ENCODE results near the gene FAM187B.

FAM187B gene

GRCh38 chr19:35213663-35214632 is 14.6 kb downstream of the FAM187B start:
- Histone ChIP-seq H3K9me3 (ENCODE audit: control insufficient read depth, low read depth, low read length) (no peaks in the 10 kb centered on the region), H3K4me3 (ENCODE audit: low read length) (no peak overlapping the region), H3K9ac (ENCODE audit: low read length) (no peak overlapping the region), H3K27me3 (ENCODE audit: control insufficient read depth, insufficient read depth, low read length) (no peaks in the 10 kb centered on the region), H3K27ac (ENCODE audit: low read length) (no peak overlapping the region), H3K36me3 (ENCODE audit: control insufficient read depth, low read depth, low read length) (no peaks in the 10 kb centered on the region), H3K4me1 (ENCODE audit: control insufficient read depth, low read depth, low read length) (no peaks in the 10 kb centered on the region)

- no peaks in the 10 kb centered on the region for H3K4me1 ChIP-seq (ENCODE audit: control insufficient read depth, low read depth, low read length)
- no peaks in the 10 kb centered on the region for H3K9me3 ChIP-seq (ENCODE audit: control insufficient read depth, low read depth, low read length)
- no peak overlapping the region for H3K9ac ChIP-seq (ENCODE audit: low read length)
- no peaks in the 10 kb centered on the region for H3K36me3 ChIP-seq (ENCODE audit: control insufficient read depth, low read depth, low read length)
- H3K4me3 ChIP-seq (ENCODE audit: low read length): no peak overlapping the region
- no peaks in the 10 kb centered on the region for H3K27me3 ChIP-seq (ENCODE audit: control insufficient read depth, insufficient read depth, low read length)
- no peak overlapping the region for H3K27ac ChIP-seq (ENCODE audit: low read length)
Measured at GRCh38 chr19:35212241-35212640, 16.3 kb downstream of the FAM187B start.

GRCh38 chr19:35211545-35212230 is 16.9 kb downstream of the FAM187B start:
- no peaks in the 10 kb centered on the region for H3K9me3 ChIP-seq (ENCODE audit: control insufficient read depth, low read depth, low read length)
- no peak overlapping the region for H3K27ac ChIP-seq (ENCODE audit: low read length)
- no peaks in the 10 kb centered on the region for H3K4me1 ChIP-seq (ENCODE audit: control insufficient read depth, low read depth, low read length)
- H3K27me3 ChIP-seq (ENCODE audit: control insufficient read depth, insufficient read depth, low read length): no peaks in the 10 kb centered on the region
- no peaks in the 10 kb centered on the region for H3K36me3 ChIP-seq (ENCODE audit: control insufficient read depth, low read depth, low read length)
- no peak overlapping the region for H3K9ac ChIP-seq (ENCODE audit: low read length)
- H3K4me3 ChIP-seq (ENCODE audit: low read length): no peak overlapping the region

- Histone ChIP-seq H3K36me3 (ENCODE audit: control insufficient read depth, low read depth, low read length) (no peaks in the 10 kb centered on the region), H3K9ac (ENCODE audit: low read length) (no peak overlapping the region), H3K9me3 (ENCODE audit: control insufficient read depth, low read depth, low read length) (no peaks in the 10 kb centered on the region), H3K27me3 (ENCODE audit: control insufficient read depth, insufficient read depth, low read length) (no peaks in the 10 kb centered on the region), H3K4me1 (ENCODE audit: control insufficient read depth, low read depth, low read length) (peaks cover 12% of the 10 kb centered on the region), H3K27ac (ENCODE audit: low read length) (no peak overlapping the region), H3K4me3 (ENCODE audit: low read length) (no peak overlapping the region)
Measured at GRCh38 chr19:35209646-35210045, 18.9 kb downstream of the FAM187B start.

GRCh38 chr19:35208121-35208520 is 20.4 kb downstream of the FAM187B start:
- H3K4me3 ChIP-seq (ENCODE audit: low read length): no peak overlapping the region
- no peaks in the 10 kb centered on the region for H3K9me3 ChIP-seq (ENCODE audit: control insufficient read depth, low read depth, low read length)
- H3K27ac ChIP-seq (ENCODE audit: low read length): no peak overlapping the region
- H3K36me3 ChIP-seq (ENCODE audit: control insufficient read depth, low read depth, low read length): no peaks in the 10 kb centered on the region
- no peaks in the 10 kb centered on the region for H3K27me3 ChIP-seq (ENCODE audit: control insufficient read depth, insufficient read depth, low read length)
- no peak overlapping the region for H3K9ac ChIP-seq (ENCODE audit: low read length)
- H3K4me1 ChIP-seq (ENCODE audit: control insufficient read depth, low read depth, low read length): peaks cover 24% of the 10 kb centered on the region

- Histone ChIP-seq H3K9ac (ENCODE audit: low read length) (no peak overlapping the region), H3K27ac (ENCODE audit: low read length) (no peak overlapping the region), H3K9me3 (ENCODE audit: control insufficient read depth, low read depth, low read length) (no peaks in the 10 kb centered on the region), H3K4me1 (ENCODE audit: control insufficient read depth, low read depth, low read length) (peaks cover 31% of the 10 kb centered on the region), H3K27me3 (ENCODE audit: control insufficient read depth, insufficient read depth, low read length) (no peaks in the 10 kb centered on the region), H3K36me3 (ENCODE audit: control insufficient read depth, low read depth, low read length) (no peaks in the 10 kb centered on the region), H3K4me3 (ENCODE audit: low read length) (no peak overlapping the region)
Measured at GRCh38 chr19:35207391-35207871, 21.1 kb downstream of the FAM187B start.

GRCh38 chr19:35206855-35207254 is 21.7 kb downstream of the FAM187B start:
- no peaks in the 10 kb centered on the region for H3K9me3 ChIP-seq (ENCODE audit: control insufficient read depth, low read depth, low read length)
- H3K27me3 ChIP-seq (ENCODE audit: control insufficient read depth, insufficient read depth, low read length): no peaks in the 10 kb centered on the region
- no peak overlapping the region for H3K27ac ChIP-seq (ENCODE audit: low read length)
- H3K9ac ChIP-seq (ENCODE audit: low read length): no peak overlapping the region
- no peaks in the 10 kb centered on the region for H3K36me3 ChIP-seq (ENCODE audit: control insufficient read depth, low read depth, low read length)
- H3K4me3 ChIP-seq (ENCODE audit: low read length): no peak overlapping the region
- peaks cover 32% of the 10 kb centered on the region for H3K4me1 ChIP-seq (ENCODE audit: control insufficient read depth, low read depth, low read length)

- Histone ChIP-seq H3K27me3 (ENCODE audit: control insufficient read depth, insufficient read depth, low read length) (no peaks in the 10 kb centered on the region), H3K4me3 (ENCODE audit: low read length) (no peak overlapping the region), H3K4me1 (ENCODE audit: control insufficient read depth, low read depth, low read length) (peaks cover 32% of the 10 kb centered on the region), H3K9ac (ENCODE audit: low read length) (no peak overlapping the region), H3K9me3 (ENCODE audit: control insufficient read depth, low read depth, low read length) (no peaks in the 10 kb centered on the region), H3K27ac (ENCODE audit: low read length) (no peak overlapping the region), H3K36me3 (ENCODE audit: control insufficient read depth, low read depth, low read length) (no peaks in the 10 kb centered on the region)
Measured at GRCh38 chr19:35206379-35206778, 22.2 kb downstream of the FAM187B start.

- Histone ChIP-seq H3K4me1 (ENCODE audit: control insufficient read depth, low read depth, low read length) (peaks cover 32% of the 10 kb centered on the region), H3K9me3 (ENCODE audit: control insufficient read depth, low read depth, low read length) (no peaks in the 10 kb centered on the region), H3K36me3 (ENCODE audit: control insufficient read depth, low read depth, low read length) (no peaks in the 10 kb centered on the region), H3K4me3 (ENCODE audit: low read length) (no peak overlapping the region), H3K9ac (ENCODE audit: low read length) (no peak overlapping the region), H3K27me3 (ENCODE audit: control insufficient read depth, insufficient read depth, low read length) (no peaks in the 10 kb centered on the region), H3K27ac (ENCODE audit: low read length) (no peak overlapping the region)
Measured at GRCh38 chr19:35205733-35206323, 22.7 kb downstream of the FAM187B start.

- Histone ChIP-seq H3K4me1 (ENCODE audit: control insufficient read depth, low read depth, low read length) (peaks cover 32% of the 10 kb centered on the region), H3K9me3 (ENCODE audit: control insufficient read depth, low read depth, low read length) (no peaks in the 10 kb centered on the region), H3K27ac (ENCODE audit: low read length) (peak overlapping the region; percentile 35), H3K36me3 (ENCODE audit: control insufficient read depth, low read depth, low read length) (no peaks in the 10 kb centered on the region), H3K9ac (ENCODE audit: low read length) (peak overlapping the region; percentile 34), H3K4me3 (ENCODE audit: low read length) (no peak overlapping the region), H3K27me3 (ENCODE audit: control insufficient read depth, insufficient read depth, low read length) (no peaks in the 10 kb centered on the region)
Measured at GRCh38 chr19:35204799-35205732, 23.5 kb downstream of the FAM187B start.
